K562 (cell line): ENCODE data around the gene SOCS3. TPM values are rescaled to one million over a fixed set of nuclear protein-coding genes. Genes with fewer than 3 reads are reported as not detected.

ENCODE experiments used
- CEBPG ChIP-seq, 3 experiments: fragments of 200-800 bp in 1 of 3; sonication (Bioruptor generic) in 1 of 3; sonication (generic) in 1 of 3; formaldehyde crosslinking in 1 of 3; IDR thresholded peaks in 2 of 3; conservative IDR thresholded peaks in 1 of 3; 2 replicates each; pipeline versions ENCODE4 v1.6.1 to v1.8.0; 2016 to 2022; ENCODE audit warnings: missing compliant biosample characterization in 2 of 3, missing genetic modification characterization in 2 of 3, mild to moderate bottlenecking in 1 of 3, missing genetic modification reagents in 1 of 3
- ETS2 ChIP-seq: IDR thresholded peaks from 2 replicates; pipeline ENCODE4 v1.6.1; 2016; ENCODE audit warnings: borderline replicate concordance, missing genetic modification characterization, mild to moderate bottlenecking, moderate library complexity, missing compliant biosample characterization; ENCODE audit not compliant: poor library complexity, severe bottlenecking
- FOXP4 ChIP-seq: sonication (generic); formaldehyde crosslinking; IDR thresholded peaks from 2 replicates; pipeline ENCODE4 v1.8.0; 2022; ENCODE audit warnings: mild to moderate bottlenecking, missing genetic modification reagents, borderline replicate concordance
- GATAD2B ChIP-seq: fragments of 450-650 bp; IDR thresholded peaks from 2 replicates; pipeline ENCODE4 v1.6.1; 2017; ENCODE audit warnings: mild to moderate bottlenecking, borderline replicate concordance
- MXD1 ChIP-seq: fragments of 250-450 bp; sonication (Bioruptor Pico); IDR thresholded peaks from 2 replicates; pipeline ENCODE4 v1.8.0; 2021; ENCODE audit warnings: borderline replicate concordance, mild to moderate bottlenecking, moderate library complexity; ENCODE audit not compliant: poor library complexity, severe bottlenecking
- NEUROD1 ChIP-seq: fragments of 150-350 bp; IDR thresholded peaks from 2 replicates; pipeline ENCODE4 v1.6.1; 2014; ENCODE audit warnings: borderline replicate concordance, low read length, low read depth; ENCODE audit not compliant: partially characterized antibody
- PHF21A ChIP-seq: fragments of 450-650 bp; IDR thresholded peaks from 2 replicates; pipeline ENCODE4 v1.6.1; 2017; ENCODE audit warnings: low read depth, borderline replicate concordance
- RFX1 ChIP-seq: fragments of 450-650 bp; IDR thresholded peaks from 2 replicates; pipeline ENCODE4 v1.6.1; 2016; ENCODE audit warnings: mild to moderate bottlenecking, moderate library complexity
- SREBF1 ChIP-seq: fragments of 150-350 bp; IDR thresholded peaks from 2 replicates; pipeline ENCODE4 v1.6.1; 2014; ENCODE audit warnings: antibody characterized with exemption, low read depth, low read length, borderline replicate concordance
- THAP12 ChIP-seq: fragments of 250-450 bp; sonication (Bioruptor Pico); IDR thresholded peaks from 2 replicates; pipeline ENCODE4 v1.9.0; 2021; ENCODE audit warnings: mild to moderate bottlenecking, inconsistent platforms
- THAP7 ChIP-seq: fragments of 250-450 bp; sonication (Bioruptor Pico); IDR thresholded peaks from 2 replicates; pipeline ENCODE4 v1.5.0; 2021
- USF2 ChIP-seq: sonication (generic); formaldehyde crosslinking; IDR thresholded peaks from 2 replicates; pipeline ENCODE4 v1.5.0; 2020; ENCODE audit warnings: missing genetic modification reagents
- ZNF224 ChIP-seq: sonication (generic); formaldehyde crosslinking; IDR thresholded peaks from 2 replicates; pipeline ENCODE4 v1.8.0; 2022; ENCODE audit warnings: mild to moderate bottlenecking, missing genetic modification reagents
- ZNF518B ChIP-seq: fragments of 250-450 bp; sonication (Bioruptor Pico); IDR thresholded peaks from 2 replicates; pipeline ENCODE4 v1.5.0; 2021; ENCODE audit warnings: mild to moderate bottlenecking, moderate library complexity
- polyA plus RNA-seq, 8 experiments: library from polyadenylated mRNA; depleted of rRNA in 4 of 8; stranded (reverse) in 5 of 8; unstranded in 3 of 8; fragments of >200 nt; fragmentation: Nextera tagmentation in 2 of 8; fragmentation: Illumina TruSeq in 1 of 8; extraction: Ambion mirVana in 2 of 8; extraction: Trizol in 1 of 8; gene quantifications; 2 replicates each; pipeline versions ENCODE4 v1.2.1 to v1.2.3, GENCODE V29; 2011 to 2014; ENCODE audit warnings: inconsistent platforms in 1 of 8, missing spikeins in 1 of 8
- total RNA-seq, 7 experiments: library from RNA; depleted of rRNA in 6 of 7; stranded (reverse); fragments of >200 nt in 6 of 7; fragmentation: Illumina TruSeq in 2 of 7; extraction: Trizol in 2 of 7; gene quantifications; 2 replicates each; pipeline versions ENCODE4 v1.2.1 to v1.2.3, GENCODE V29; 2011 to 2021; ENCODE audit warnings: low replicate concordance in 1 of 7

The SOCS3 gene
- total and polyA plus RNA-seq, 9 of the 15 experiments (the other 6 are each of a cell fraction or from before 2014, with no cell fraction given): 0.56 to 38.9 (median 13.7) TPM

- TF ChIP-seq USF2 (no peak), SREBF1 (no peak), MXD1 (CRISPR knock-in tag) (no peak), CEBPG (CRISPR knock-in tag; IDR thresholded peaks at IDR 0.05) (no peak), CEBPG (tag; conservative IDR thresholded peaks at IDR 0.05 in 1 of 2, IDR thresholded peaks at IDR 0.05 in 1 of 2) (no peak), RFX1 (no peak), ETS2 (tag) (no peak), NEUROD1 (no peak), THAP7 (CRISPR knock-in tag) (no peak), THAP12 (CRISPR knock-in tag) (no peak), GATAD2B (peak; percentile 28), PHF21A (no peak), FOXP4 (CRISPR knock-in tag) (no peak), ZNF224 (CRISPR knock-in tag) (no peak), ZNF518B (no peak)
Measured at GRCh38 chr17:78313735-78314648, 45.9 kb downstream of the SOCS3 start (continued).
